Astrocyte of the cerebellum (primary cell): ENCODE measurements around the gene METTL4.

Source experiments
- DNase-seq: peaks from one replicate; pipeline ENCODE4 v3.0.0-alpha.2; 2011; ENCODE audit warnings: low read depth
- H3K4me3 ChIP-seq: 2 replicates; pipeline ENCODE4 v1.5.1; 2011; ENCODE audit warnings: mild to moderate bottlenecking, low read depth, low read length, moderate library complexity
- in situ Hi-C: cut with HindIII; loops from 2 replicates; pipeline ENCODE4 v1.10.0; 2017; ENCODE audit warnings: low sequenced_read_pairs
- TF ChIP-seq, protein P1 (sequence below): IDR thresholded peaks from 2 replicates; pipeline ENCODE4 v1.5.1; 2012; ENCODE audit warnings: low read length, low read depth, moderate library complexity, mild to moderate bottlenecking; ENCODE audit errors: missing control alignments

METTL4 gene

DNA sequence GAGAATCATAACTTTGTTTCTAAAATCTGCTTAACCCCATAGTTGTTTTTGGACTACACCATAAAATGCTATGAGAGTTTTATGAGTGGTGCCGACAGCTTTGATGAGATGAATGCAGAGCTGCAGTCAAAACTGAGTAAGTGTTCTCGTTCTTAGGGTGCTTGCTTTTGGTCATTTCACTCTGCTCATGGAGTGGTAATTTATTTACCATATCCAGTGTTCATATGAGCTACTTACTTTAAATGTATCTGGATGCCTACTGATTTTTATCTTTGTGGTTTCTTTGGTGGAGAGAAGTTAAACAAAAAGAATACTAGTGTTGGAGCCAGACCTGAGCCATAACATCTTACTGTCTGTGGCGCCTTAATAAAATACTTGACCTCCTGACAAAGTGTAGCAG, 16.5 kb upstream of the METTL4 start:
- no peak for DNase-seq
- in situ Hi-C loops, result no loop called here
- H3K4me3 ChIP-seq, result no peak overlapping the region
- TF ChIP-seq, protein P1, sequence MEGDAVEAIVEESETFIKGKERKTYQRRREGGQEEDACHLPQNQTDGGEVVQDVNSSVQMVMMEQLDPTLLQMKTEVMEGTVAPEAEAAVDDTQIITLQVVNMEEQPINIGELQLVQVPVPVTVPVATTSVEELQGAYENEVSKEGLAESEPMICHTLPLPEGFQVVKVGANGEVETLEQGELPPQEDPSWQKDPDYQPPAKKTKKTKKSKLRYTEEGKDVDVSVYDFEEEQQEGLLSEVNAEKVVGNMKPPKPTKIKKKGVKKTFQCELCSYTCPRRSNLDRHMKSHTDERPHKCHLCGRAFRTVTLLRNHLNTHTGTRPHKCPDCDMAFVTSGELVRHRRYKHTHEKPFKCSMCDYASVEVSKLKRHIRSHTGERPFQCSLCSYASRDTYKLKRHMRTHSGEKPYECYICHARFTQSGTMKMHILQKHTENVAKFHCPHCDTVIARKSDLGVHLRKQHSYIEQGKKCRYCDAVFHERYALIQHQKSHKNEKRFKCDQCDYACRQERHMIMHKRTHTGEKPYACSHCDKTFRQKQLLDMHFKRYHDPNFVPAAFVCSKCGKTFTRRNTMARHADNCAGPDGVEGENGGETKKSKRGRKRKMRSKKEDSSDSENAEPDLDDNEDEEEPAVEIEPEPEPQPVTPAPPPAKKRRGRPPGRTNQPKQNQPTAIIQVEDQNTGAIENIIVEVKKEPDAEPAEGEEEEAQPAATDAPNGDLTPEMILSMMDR, result no peak

DNA sequence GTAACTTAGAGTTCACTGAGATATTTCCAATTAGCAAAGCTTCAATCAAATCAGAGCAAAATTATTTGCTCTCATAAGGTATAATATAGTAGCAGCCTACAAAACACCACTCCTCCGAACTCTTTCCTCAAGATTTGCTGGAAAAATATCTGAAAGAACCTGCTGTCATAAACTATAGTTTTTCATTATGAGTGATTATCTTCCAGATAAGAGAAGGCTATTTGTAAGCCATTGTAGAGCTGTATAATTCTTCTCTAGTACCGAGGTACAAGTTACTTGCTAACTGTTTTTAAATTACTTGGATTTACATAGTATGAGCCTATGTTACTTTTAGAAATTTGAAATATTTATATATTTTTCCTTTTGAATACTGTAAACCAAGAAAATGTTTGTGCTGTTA, 2.1 kb upstream of the METTL4 start:
- in situ Hi-C loops, result no loop called here
- H3K4me3 ChIP-seq, result peak overlapping the region; percentile 84
- TF ChIP-seq, protein P1, result no peak
- no peak for DNase-seq

DNA sequence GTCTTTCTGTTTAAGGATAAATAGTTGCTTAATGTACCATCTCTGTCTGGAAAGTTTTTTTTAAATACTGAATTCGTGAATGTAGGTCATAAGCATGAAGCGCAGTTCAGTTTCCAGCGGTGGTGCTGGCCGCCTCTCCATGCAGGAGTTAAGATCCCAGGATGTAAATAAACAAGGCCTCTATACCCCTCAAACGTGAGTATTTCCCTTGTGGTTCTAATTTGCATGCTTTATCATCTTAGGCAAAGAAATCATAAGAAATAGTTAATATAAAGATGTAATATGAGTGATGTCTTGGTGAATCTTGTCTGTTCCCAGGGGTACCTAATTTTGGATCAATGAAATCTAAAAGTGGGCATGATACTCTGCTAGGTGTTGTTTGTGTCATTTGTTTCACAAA, 1.6 kb upstream of the METTL4 start:
- DNase-seq, result no peak
- peak overlapping the region; percentile 84 for H3K4me3 ChIP-seq
- in situ Hi-C loops, result no loop called here
- TF ChIP-seq, protein P1, result no peak

DNA sequence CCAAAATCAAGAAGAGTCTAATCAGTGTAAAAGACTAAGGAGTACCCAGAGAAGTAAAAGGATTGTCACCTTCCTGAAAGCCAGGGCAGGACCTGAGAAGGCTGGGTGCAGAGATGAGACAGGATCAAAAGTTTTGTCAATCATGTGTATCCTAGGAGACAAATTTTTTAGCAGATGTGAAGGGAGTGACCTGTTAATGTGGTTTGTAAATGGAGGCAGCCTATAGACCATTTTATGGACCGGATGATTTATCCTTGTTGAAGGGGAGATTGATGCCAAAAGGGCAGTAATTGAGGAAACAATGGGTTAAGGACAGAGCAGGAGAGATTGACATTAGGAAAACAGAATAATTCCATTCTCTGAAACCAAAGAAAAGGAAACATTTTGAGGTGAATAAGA, 865 bp upstream of the METTL4 start:
- TF ChIP-seq, protein P1, result no peak
- H3K4me3 ChIP-seq, result peak overlapping the region; percentile 84
- no peak for DNase-seq
- in situ Hi-C loops, result no loop called here

DNA sequence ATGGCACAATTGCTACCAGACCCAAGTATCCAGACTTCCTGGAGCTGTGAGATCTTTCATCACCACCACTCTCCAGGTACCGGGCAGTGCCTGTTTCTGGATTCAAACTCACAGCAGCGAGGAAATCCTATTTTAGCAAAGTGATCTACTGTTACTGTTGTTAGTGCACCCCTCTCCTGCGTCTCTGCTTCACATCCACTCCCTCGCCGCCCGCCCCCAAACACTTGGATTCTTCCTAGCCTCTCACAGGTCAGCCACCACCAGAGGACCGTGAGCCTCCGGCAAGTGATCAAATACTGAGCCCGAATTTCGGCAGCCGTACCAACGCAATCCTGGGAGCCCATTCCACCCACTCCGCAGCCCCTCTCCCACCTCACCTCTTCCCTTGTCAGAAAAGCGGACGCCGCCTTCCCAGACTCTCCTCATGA, 519 bp downstream of the METTL4 start:
- in situ Hi-C loops, result no loop called here
- peak; percentile 23 for DNase-seq
- peak overlapping the region; percentile 84 for H3K4me3 ChIP-seq
- TF ChIP-seq, protein P1, result no peak

DNA sequence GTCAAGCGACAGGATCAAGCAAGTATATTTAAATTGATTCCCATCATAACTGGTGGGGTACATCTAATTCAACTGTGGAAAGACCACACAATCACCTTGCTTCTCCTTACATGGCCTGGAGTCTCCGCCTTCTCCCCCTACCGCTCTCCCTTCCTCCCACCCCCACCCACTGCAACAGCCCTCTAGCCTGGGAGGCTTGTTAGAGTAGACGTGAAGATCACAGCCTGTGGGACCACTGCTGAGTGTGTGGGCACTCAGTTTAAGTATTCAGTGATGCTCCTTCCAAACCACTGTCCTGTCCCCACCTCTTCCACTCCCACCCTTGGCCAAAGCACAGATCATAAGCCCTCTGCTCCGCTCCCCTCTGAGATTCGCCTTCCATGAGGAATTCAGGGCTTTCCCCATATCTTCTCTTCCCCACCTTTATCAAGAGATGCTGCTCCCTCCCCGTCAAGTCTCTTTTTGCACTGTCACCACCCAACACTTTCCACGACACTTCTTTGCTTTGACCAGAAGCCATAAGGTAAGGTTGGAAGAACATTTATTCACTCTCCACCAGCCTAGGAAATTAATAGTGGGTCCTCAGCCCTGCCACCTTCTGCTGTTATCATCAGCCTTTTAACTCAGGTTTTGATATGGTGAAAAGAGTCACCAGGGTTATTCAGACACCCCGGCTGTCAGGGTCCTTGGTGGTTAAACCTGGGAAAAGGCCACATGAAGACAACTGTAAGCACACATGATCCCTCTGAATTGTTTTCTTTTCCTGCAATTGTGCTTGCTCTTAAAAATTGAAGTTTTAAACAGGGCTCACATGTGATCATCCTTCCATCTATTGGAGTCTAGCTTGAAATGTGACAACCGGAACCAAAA, 1.7 kb downstream of the METTL4 start:
- DNase-seq, result no peak
- in situ Hi-C loops, result no loop called here
- TF ChIP-seq, protein P1, result no peak
- peak overlapping the region; percentile 84 for H3K4me3 ChIP-seq
